IPS-NIHi7 (cell line): ENCODE measurements around the gene FMNL3.
"Not testable (repeated sequence)": the region's sequence is repeated elsewhere in the genome, so short reads cannot be mapped to it uniquely, and the experiment has no call there.

Experiments
- DNase-seq: peaks from one replicate; pipeline ENCODE4 v3.0.0; 2012; ENCODE audit warnings: mixed read lengths; ENCODE audit errors: extremely low spot score

FMNL3 gene

GRCh38 chr12:49713952-49714351 is 6.7 kb upstream of the FMNL3 start:
- not testable (repeated sequence) for DNase-seq

- no peak for DNase-seq
Measured at GRCh38 chr12:49708851-49709250, 1.6 kb upstream of the FMNL3 start.

GRCh38 chr12:49707812-49708147 is 575 bp upstream of the FMNL3 start:
- DNase-seq, result no peak

- DNase-seq, result peak; percentile 51
Measured at GRCh38 chr12:49706351-49707127, 666 bp downstream of the FMNL3 start.

GRCh38 chr12:49705479-49706134 is 1.6 kb downstream of the FMNL3 start:
- DNase-seq, result peak; percentile 52

GRCh38 chr12:49703647-49704137 is 3.5 kb downstream of the FMNL3 start:
- DNase-seq, result no peak

GRCh38 chr12:49702676-49703215 is 4.5 kb downstream of the FMNL3 start:
- DNase-seq, result no peak

- DNase-seq, result no peak
Measured at GRCh38 chr12:49702009-49702408, 5.2 kb downstream of the FMNL3 start.

GRCh38 chr12:49698619-49699545 is 8.3 kb downstream of the FMNL3 start:
- DNase-seq, result peak; percentile 61

- no peak for DNase-seq
Measured at GRCh38 chr12:49697808-49698207, 9.4 kb downstream of the FMNL3 start.

GRCh38 chr12:49696723-49697122 is 10.5 kb downstream of the FMNL3 start:
- no peak for DNase-seq

GRCh38 chr12:49693931-49694444 is 13.2 kb downstream of the FMNL3 start:
- DNase-seq, result no peak

GRCh38 chr12:49692851-49693250 is 14.4 kb downstream of the FMNL3 start:
- DNase-seq, result no peak

GRCh38 chr12:49689785-49690184 is 17.4 kb downstream of the FMNL3 start:
- no peak for DNase-seq

GRCh38 chr12:49689237-49689636 is 18.0 kb downstream of the FMNL3 start:
- no peak for DNase-seq

GRCh38 chr12:49687941-49688340 is 19.3 kb downstream of the FMNL3 start:
- DNase-seq, result peak; percentile 62

GRCh38 chr12:49684310-49684854 is 22.8 kb downstream of the FMNL3 start:
- DNase-seq, result no peak

GRCh38 chr12:49683599-49684309 is 23.5 kb downstream of the FMNL3 start:
- DNase-seq, result no peak

- DNase-seq, result no peak
Measured at GRCh38 chr12:49680075-49680474, 27.1 kb downstream of the FMNL3 start.

GRCh38 chr12:49678711-49679110 is 28.5 kb downstream of the FMNL3 start:
- no peak for DNase-seq

- no peak for DNase-seq
Measured at GRCh38 chr12:49675137-49675536, 32.1 kb downstream of the FMNL3 start.
